ENCODE results near the gene BPGM. TPM values are rescaled to one million over a fixed set of nuclear protein-coding genes. Genes with fewer than 3 reads are reported as not detected.

The BPGM gene
- total RNA-seq, 2 experiments from 2014 or later, result 18.6 to 19.7 TPM

DNA sequence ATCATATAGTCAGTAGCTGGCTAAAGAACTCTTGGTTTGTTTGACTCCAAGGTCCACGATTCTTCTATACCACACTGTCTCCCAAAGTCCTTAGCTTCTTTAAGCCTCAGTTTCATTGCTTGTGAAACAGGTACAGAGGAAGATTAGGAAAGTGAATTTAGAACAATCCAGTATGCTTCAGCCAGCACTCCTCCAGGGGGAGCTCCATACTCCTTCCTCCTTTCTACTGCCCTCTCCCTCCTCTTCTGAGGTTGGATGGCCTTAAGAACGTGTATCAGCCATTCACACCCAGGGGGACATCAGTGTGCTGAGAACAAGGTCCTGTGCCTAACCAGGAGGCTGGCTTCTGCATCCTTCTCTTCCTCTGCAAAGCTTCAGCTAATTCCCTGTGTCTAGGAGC, 78.0 kb downstream of the BPGM start:
- Mint-ChIP-seq H3K9me3 (ENCODE audit: low read depth) (no peaks in the 10 kb centered on the region), H3K36me3 (no peaks in the 10 kb centered on the region), H3K4me1 (no peaks in the 10 kb centered on the region), H3K27me3 (no peaks in the 10 kb centered on the region), H3K27ac (no peak overlapping the region), H3K4me3 (no peak overlapping the region)
- CTCF ChIA-PET, result interaction anchor here (0.8 to 2.0 kb wide), 7 partner anchors 14 to 32 kb away, joined by 3 to 8 read pairs (median 3); no protein-coding TSS in a partner anchor
- ATAC-seq (peak; percentile 45), DNase-seq (no peak)

DNA sequence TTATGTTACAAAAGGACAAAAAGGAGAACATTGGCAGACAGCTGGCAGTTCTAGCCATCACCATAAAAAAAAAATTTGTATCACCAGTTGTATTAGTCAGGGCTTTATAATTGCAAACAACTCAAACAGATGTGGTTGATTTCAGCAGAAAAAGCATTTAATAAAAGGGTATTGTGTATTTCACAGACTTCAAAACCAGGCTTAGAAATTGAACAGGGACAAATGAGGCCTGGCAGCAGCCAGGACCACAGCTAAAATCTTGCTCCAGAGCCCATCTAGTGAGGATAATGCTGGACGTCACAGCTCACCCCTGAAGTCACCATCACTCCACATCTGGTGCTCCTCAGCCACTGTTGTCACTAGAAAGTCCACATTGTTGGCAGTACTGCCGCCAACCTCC, 79.9 kb downstream of the BPGM start:
- Mint-ChIP-seq H3K4me1 (peaks cover 2% of the 10 kb centered on the region), H3K27me3 (no peaks in the 10 kb centered on the region), H3K4me3 (no peak overlapping the region), H3K27ac (no peak overlapping the region), H3K9me3 (ENCODE audit: low read depth) (no peaks in the 10 kb centered on the region), H3K36me3 (no peaks in the 10 kb centered on the region)
- ATAC-seq (no peak), DNase-seq (no peak)
- CTCF ChIA-PET, result interaction anchor here (1.8 kb wide), 1 partner anchor 37 kb away, joined by 4 read pairs; no protein-coding TSS in a partner anchor

DNA sequence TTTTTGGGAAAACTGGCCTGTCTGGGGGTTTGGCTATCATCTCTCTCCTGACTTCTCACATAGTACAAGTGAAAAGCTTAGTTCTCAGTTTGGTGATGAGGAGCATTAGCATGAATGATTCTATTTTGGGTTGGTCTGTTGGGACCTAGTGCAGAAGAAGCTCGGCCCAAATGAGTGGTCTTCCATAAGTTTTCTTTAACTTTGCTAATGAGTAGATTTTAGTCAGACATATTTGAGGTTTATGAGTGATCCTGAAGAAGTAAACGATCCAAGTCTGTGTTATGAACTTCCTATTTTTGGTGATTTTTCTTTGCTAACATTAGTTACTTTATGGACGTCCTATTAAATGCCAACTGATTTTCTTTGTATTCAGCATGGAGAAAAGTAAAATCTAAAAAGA, 81.1 kb downstream of the BPGM start:
- Mint-ChIP-seq H3K27me3 (no peaks in the 10 kb centered on the region), H3K9me3 (ENCODE audit: low read depth) (no peaks in the 10 kb centered on the region), H3K4me1 (peaks cover 7% of the 10 kb centered on the region), H3K36me3 (no peaks in the 10 kb centered on the region), H3K27ac (no peak overlapping the region), H3K4me3 (no peak overlapping the region)
- no peak for ATAC-seq
- CTCF ChIA-PET, result no interaction called here
- no peak for DNase-seq

Other genes with a start within 250 kb of the BPGM start
- 100 to 1,000 TPM in 1 of 2 experiments, 10 to 100 TPM in 1; 96.2 to 113 TPM for gene AKR1B1, start 187.8 kb upstream of the BPGM start, total RNA-seq
- gene AKR1B10, start 119.3 kb upstream of the BPGM start, total RNA-seq, result not detected
- gene AKR1B15, start 97.7 kb upstream of the BPGM start, total RNA-seq, result not detected
- gene CALD1, start 132.8 kb downstream of the BPGM start, total RNA-seq, result under 1 TPM in 1 of 2 experiments, not detected in 1; 0.47 TPM

Data from activated CD8-positive, alpha-beta memory T cell treated with anti-CD3 and anti-CD28 coated beads, Interleukin-2, amount 10 ng/mL, durations not matched to agents 7 days and 5 days (primary cell).